ENCODE measurements around the gene TTLL10.

Gene TTLL10

DNA sequence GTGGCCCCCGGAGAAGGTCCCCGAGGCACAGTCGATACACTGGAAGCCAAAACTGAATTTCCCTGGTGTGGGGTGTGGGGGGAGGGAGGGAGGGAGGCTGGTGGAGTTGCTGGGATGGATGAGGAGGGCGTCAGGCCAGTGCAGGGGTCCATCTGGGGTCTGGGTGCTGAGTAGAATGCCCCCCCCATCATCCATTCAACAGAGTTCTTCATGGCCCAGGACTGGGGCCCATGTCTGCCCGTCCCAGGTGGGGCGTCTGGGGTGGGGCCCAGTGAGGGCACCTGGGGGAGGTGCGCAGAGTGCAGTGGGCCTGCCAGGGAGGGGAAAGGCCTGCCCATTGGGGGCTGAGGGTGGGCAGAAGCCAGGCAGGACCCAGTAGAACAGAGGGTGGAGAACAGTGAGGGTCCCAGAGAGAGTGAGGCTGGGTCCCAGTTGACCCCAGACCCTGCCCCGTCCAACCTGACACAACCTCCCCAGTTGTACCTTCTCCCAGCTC lies 30.8 kb downstream of the TTLL10 start:
- no peak overlapping the region for H3K4me3 ChIP-seq (ENCODE audit: control insufficient read depth, low read depth, low read length)
- TF ChIP-seq, protein P1, sequence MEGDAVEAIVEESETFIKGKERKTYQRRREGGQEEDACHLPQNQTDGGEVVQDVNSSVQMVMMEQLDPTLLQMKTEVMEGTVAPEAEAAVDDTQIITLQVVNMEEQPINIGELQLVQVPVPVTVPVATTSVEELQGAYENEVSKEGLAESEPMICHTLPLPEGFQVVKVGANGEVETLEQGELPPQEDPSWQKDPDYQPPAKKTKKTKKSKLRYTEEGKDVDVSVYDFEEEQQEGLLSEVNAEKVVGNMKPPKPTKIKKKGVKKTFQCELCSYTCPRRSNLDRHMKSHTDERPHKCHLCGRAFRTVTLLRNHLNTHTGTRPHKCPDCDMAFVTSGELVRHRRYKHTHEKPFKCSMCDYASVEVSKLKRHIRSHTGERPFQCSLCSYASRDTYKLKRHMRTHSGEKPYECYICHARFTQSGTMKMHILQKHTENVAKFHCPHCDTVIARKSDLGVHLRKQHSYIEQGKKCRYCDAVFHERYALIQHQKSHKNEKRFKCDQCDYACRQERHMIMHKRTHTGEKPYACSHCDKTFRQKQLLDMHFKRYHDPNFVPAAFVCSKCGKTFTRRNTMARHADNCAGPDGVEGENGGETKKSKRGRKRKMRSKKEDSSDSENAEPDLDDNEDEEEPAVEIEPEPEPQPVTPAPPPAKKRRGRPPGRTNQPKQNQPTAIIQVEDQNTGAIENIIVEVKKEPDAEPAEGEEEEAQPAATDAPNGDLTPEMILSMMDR (conservative IDR thresholded peaks at IDR 0.05; ENCODE audit: control insufficient read depth, insufficient read depth, low read depth, low read length) = no peak
- DNase-seq (ENCODE audit: low read depth) = no peak

- H3K4me3 ChIP-seq (ENCODE audit: control insufficient read depth, low read depth, low read length) = no peak overlapping the region
- TF ChIP-seq, protein P1 (conservative IDR thresholded peaks at IDR 0.05; ENCODE audit: control insufficient read depth, insufficient read depth, low read depth, low read length) = no peak
- DNase-seq (ENCODE audit: low read depth) = no peak
Measured at GRCh38 chr1:1204998-1205768, 31.5 kb downstream of the TTLL10 start.

- no peak for DNase-seq (ENCODE audit: low read depth)
- no peak overlapping the region for H3K4me3 ChIP-seq (ENCODE audit: control insufficient read depth, low read depth, low read length)
- TF ChIP-seq, protein P1 (conservative IDR thresholded peaks at IDR 0.05; ENCODE audit: control insufficient read depth, insufficient read depth, low read depth, low read length) = no peak
Measured at GRCh38 chr1:1205769-1206375, 32.2 kb downstream of the TTLL10 start.

- DNase-seq (ENCODE audit: low read depth) = no peak
- no peak within 1 kb of the TSS for H3K4me3 ChIP-seq (ENCODE audit: control insufficient read depth, low read depth, low read length)
Measured at GRCh38 chr1:1206376-1206965, 32.8 kb downstream of the TTLL10 start, which contains the start of gene TNFRSF18. TNFRSF18 (minus strand) TSS chr1:1206592; CDS start chr1:1206571, 21 bp downstream.

GRCh38 chr1:1206966-1207531 lies 33.4 kb downstream of the TTLL10 start:
- TF ChIP-seq, protein P1 (conservative IDR thresholded peaks at IDR 0.05; ENCODE audit: control insufficient read depth, insufficient read depth, low read depth, low read length) = no peak
- no peak overlapping the region for H3K4me3 ChIP-seq (ENCODE audit: control insufficient read depth, low read depth, low read length)
- DNase-seq (ENCODE audit: low read depth) = no peak

More at GRCh38 chr1:1206376-1206965, 32.8 kb downstream of the TTLL10 start, which contains the start of gene TNFRSF18:
- TF ChIP-seq, protein P1 (conservative IDR thresholded peaks at IDR 0.05; ENCODE audit: control insufficient read depth, insufficient read depth, low read depth, low read length) = no peak

- TF ChIP-seq, protein P1 (conservative IDR thresholded peaks at IDR 0.05; ENCODE audit: control insufficient read depth, insufficient read depth, low read depth, low read length) = no peak
- H3K4me3 ChIP-seq (ENCODE audit: control insufficient read depth, low read depth, low read length) = no peak overlapping the region
- no peak for DNase-seq (ENCODE audit: low read depth)
Measured at GRCh38 chr1:1207571-1207892, 33.9 kb downstream of the TTLL10 start.
